ENCODE data around the gene ZNF28. TPM values are rescaled to one million over a fixed set of nuclear protein-coding genes. Genes with fewer than 3 reads are reported as not detected.
"Not testable (repeated sequence)": the region's sequence is repeated elsewhere in the genome, so short reads cannot be mapped to it uniquely, and the experiment has no call there.

ZNF28 gene
- total RNA-seq: 10 to 100 TPM in 5 of 6 donors, 1 to 10 TPM in 1; 9.3 to 21.1 (median 12.8) TPM

- Histone ChIP-seq H3K27ac (peak within 1 kb of the TSS in 3 of 4 donors; percentile 41 to 69 (median 64)), H3K36me3 (peaks cover 0 to 15% (median 8%) of the 10 kb centered on the region in 4 donors), H3K4me3 (peak within 1 kb of the TSS; percentile 55 to 67 (median 58))
- DNase-seq (peak; percentile 65 to 93), ATAC-seq (ENCODE audit: low FRiP score in 2 of 2) (peak; percentile 99 to 100)
- WGBS, 2 donors: 2 to 5% methylated on average over 18 to 21 of the region's 44 CpGs
- not testable (repeated sequence) for H3K4me1 ChIP-seq, H3K9me3 ChIP-seq, H3K27me3 ChIP-seq
- TF ChIP-seq POLR2A (IDR thresholded peaks at IDR 0.05): peak in 1 of 4 donors; percentile 11
- TF ChIP-seq CTCF (IDR thresholded peaks at IDR 0.05): peak in 1 of 6 experiments; percentile 21
Observed at GRCh38 chr19:52821204-52821960, at the start of gene ZNF28. Gene ZNF28, minus strand, starts transcription at chr19:52821633. Its CDS starts 3,675 bp downstream, at chr19:52817958.

DNA sequence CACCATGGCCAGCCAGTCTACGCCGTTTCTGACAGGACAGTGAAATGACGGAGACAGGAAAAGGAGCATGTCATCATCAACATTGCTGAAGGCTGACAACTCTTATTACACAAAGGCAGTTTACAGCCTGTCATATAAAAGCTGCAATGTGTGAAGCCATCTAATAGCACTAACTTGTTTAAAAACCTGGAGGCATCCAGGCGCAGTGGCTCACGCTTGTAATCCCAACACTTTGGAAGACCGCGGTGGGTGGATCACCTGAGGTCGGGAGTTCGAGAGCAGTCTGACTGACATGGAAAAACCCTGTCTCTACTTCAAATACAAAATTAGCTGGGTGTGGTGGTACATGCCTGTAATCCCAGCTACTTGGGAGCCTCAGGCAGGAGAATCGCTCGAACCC lies 46.6 kb upstream of the ZNF28 start:
- not testable (repeated sequence) for ATAC-seq (ENCODE audit: low FRiP score in 2 of 2); H3K4me3 ChIP-seq; H3K36me3 ChIP-seq; H3K27me3 ChIP-seq; H3K27ac ChIP-seq; DNase-seq; H3K4me1 ChIP-seq; H3K9me3 ChIP-seq
- 95 to 96% methylated on average over 11 of the region's 11 CpGs for WGBS, 2 donors

GRCh38 chr19:52857378-52858191 lies 36.2 kb upstream of the ZNF28 start, which contains the start of gene ZNF468:
Gene ZNF468, minus strand, starts transcription at chr19:52857619. Its CDS starts 3,347 bp downstream, at chr19:52854272.
- H3K27me3 ChIP-seq, H3K9me3 ChIP-seq: not testable (repeated sequence)
- H3K4me3 ChIP-seq: peak within 1 kb of the TSS; percentile 66 to 80 (median 71)
- H3K4me1 ChIP-seq: peaks cover 2 to 11% (median 8%) of the 10 kb centered on the region in 4 donors
- H3K27ac ChIP-seq: peak within 1 kb of the TSS; percentile 62 to 67 (median 65)
- peak; percentile 67 to 92 for DNase-seq
- WGBS, 2 donors: 6% methylated on average over 15 to 42 of the region's 43 CpGs
- peak; percentile 99 for ATAC-seq (ENCODE audit: low FRiP score in 2 of 2)
- H3K36me3 ChIP-seq: peaks cover 7 to 15% (median 12%) of the 10 kb centered on the region in 4 donors
- TF ChIP-seq CTCF (IDR thresholded peaks at IDR 0.05) (peak in 2 of 6 experiments; percentile 22 to 54), POLR2AphosphoS5 (IDR thresholded peaks at IDR 0.05) (peak; percentile 32 to 75), POLR2A (IDR thresholded peaks at IDR 0.05) (peak in 3 of 4 donors; percentile 50 to 74 (median 73))

- Histone ChIP-seq H3K4me1 (peaks cover 2 to 11% (median 8%) of the 10 kb centered on the region in 4 donors), H3K27ac (peak overlapping the region; percentile 62 to 67 (median 65)), H3K4me3 (peak overlapping the region; percentile 66 to 80 (median 71)), H3K36me3 (peaks cover 7 to 21% (median 15%) of the 10 kb centered on the region in 4 donors)
- 5% methylated on average over 30 to 31 of the region's 31 CpGs for WGBS, 2 donors
- ATAC-seq (ENCODE audit: low FRiP score in 2 of 2) (peak; percentile 39 to 69), DNase-seq (peak in 1 of 2 donors; percentile 37)
- H3K27me3 ChIP-seq, H3K9me3 ChIP-seq: not testable (repeated sequence)
Observed at GRCh38 chr19:52856540-52857377, 35.3 kb upstream of the ZNF28 start.

GRCh38 chr19:52847352-52847751 lies 25.9 kb upstream of the ZNF28 start:
- H3K9me3 ChIP-seq: peaks cover 4 to 49% (median 31%) of the 10 kb centered on the region in 4 donors
- DNase-seq; H3K4me3 ChIP-seq; H3K4me1 ChIP-seq; ATAC-seq (ENCODE audit: low FRiP score in 2 of 2); H3K27ac ChIP-seq; H3K27me3 ChIP-seq: not testable (repeated sequence)
- 86% methylated on average over 4 to 5 of the region's 5 CpGs for WGBS, 2 donors
- H3K36me3 ChIP-seq: peaks cover 61 to 98% (median 75%) of the 10 kb centered on the region in 4 donors

DNA sequence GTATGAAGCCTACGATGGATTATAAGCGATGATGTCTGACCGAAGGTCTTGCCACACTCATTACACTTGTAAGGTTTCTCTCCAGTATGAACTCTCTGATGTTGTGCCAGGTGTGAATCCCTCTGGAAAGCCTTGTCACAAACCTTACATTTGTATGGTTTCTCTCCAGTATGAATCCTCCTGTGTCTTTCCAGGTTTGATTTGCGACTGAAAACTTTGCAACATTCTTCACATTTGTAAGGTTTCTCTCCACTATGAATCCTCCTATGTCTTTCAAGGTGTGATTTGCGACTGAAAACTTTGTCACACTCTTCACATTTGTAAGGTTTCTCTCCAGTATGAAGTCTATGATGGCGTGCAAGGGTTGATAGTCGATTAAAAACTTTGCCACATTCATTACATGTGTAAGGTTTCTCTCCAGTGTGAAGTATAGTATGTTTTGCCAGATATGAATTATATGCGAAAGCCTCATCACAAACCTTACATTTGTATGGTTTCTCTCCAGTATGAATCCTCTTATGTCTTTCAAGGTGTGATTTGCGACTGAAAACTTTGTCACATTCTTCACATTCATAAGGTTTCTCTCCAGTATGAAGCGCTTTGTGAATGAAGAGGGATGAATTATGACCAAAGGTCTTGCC lies 19.5 kb upstream of the ZNF28 start:
- H3K9me3 ChIP-seq: peaks cover 23 to 98% (median 83%) of the 10 kb centered on the region in 4 donors

GRCh38 chr19:52834289-52834688 lies 12.9 kb upstream of the ZNF28 start:
- H3K9me3 ChIP-seq: peaks cover 0 to 56% (median 31%) of the 10 kb centered on the region in 4 donors
- ATAC-seq (ENCODE audit: low FRiP score in 2 of 2); H3K4me1 ChIP-seq; DNase-seq; H3K27me3 ChIP-seq; H3K4me3 ChIP-seq; H3K27ac ChIP-seq: not testable (repeated sequence)
- peaks cover 0 to 17% (median 2%) of the 10 kb centered on the region in 4 donors for H3K36me3 ChIP-seq
- WGBS, 2 donors: 50 to 67% methylated on average over 1 of the region's 1 CpG

More for the DNA sequence above, 19.5 kb upstream of the ZNF28 start:
- ATAC-seq (ENCODE audit: low FRiP score in 2 of 2); DNase-seq; H3K27me3 ChIP-seq; H3K4me3 ChIP-seq; H3K4me1 ChIP-seq; H3K27ac ChIP-seq: not testable (repeated sequence)
- H3K36me3 ChIP-seq: peaks cover 50 to 84% (median 63%) of the 10 kb centered on the region in 4 donors
- WGBS, 2 donors: 91 to 98% methylated on average over 8 to 10 of the region's 10 CpGs

- not testable (repeated sequence) for H3K27ac ChIP-seq; H3K4me1 ChIP-seq; H3K27me3 ChIP-seq; ATAC-seq (ENCODE audit: low FRiP score in 2 of 2); DNase-seq; H3K4me3 ChIP-seq
- whole genome bisulfite sequencing, 2 donors: 57 to 64% methylated on average over 5 of the region's 5 CpGs
- peaks cover 0 to 12% (median 1%) of the 10 kb centered on the region in 4 donors for H3K36me3 ChIP-seq
- peaks cover 0 to 48% (median 23%) of the 10 kb centered on the region in 4 donors for H3K9me3 ChIP-seq
Observed at GRCh38 chr19:52833541-52833940, 12.1 kb upstream of the ZNF28 start.

DNA sequence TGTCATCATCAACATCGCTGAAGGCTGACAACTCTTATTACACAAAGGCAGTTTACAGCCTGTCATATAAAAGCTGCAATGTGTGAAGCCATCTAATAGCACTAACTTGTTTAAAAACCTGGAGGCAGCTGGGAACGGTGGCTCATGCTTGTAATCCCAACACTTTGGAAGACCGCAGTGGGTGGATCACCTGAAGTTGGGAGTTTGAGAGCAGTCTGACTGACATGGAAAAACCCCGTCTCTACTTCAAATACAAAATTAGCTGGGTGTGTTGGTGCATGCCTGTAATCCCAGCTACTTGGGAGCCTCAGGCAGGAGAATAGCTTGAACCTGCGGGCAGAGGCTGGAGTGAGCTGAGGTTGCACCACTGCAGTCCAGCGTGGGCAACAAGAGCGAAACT lies 8.4 kb upstream of the ZNF28 start:
- not testable (repeated sequence) for H3K27me3 ChIP-seq; H3K27ac ChIP-seq; H3K36me3 ChIP-seq; ATAC-seq (ENCODE audit: low FRiP score in 2 of 2); H3K4me1 ChIP-seq; H3K4me3 ChIP-seq; DNase-seq
- 92 to 95% methylated on average over 7 of the region's 7 CpGs for WGBS, 2 donors
- peaks cover 0 to 38% (median 4%) of the 10 kb centered on the region in 4 donors for H3K9me3 ChIP-seq

Data from upper lobe of left lung (tissue), 6 donors.